Kidney (tissue), 14 donors: ENCODE data around the gene TOX4. TPM values are rescaled to one million over a fixed set of nuclear protein-coding genes. Genes with fewer than 3 reads are reported as not detected.

ENCODE experiments used
- DNase-seq, 5 donors: peaks; one replicate each; pipeline ENCODE4 v3.0.0-alpha.2; 2013 to 2020
- FAIRE-seq: peaks from 2 replicates; lab custom pipeline; 2012; peaks lifted over from hg19 to GRCh38; lab: Jason Lieb, UNC
- H3K27ac ChIP-seq, 2 donors: one replicate each; pipeline ENCODE4 v1.7.0; 2013; ENCODE audit warnings: low read depth in 2 of 2, low read length in 2 of 2, inconsistent platforms in 1 of 2
- H3K27me3 ChIP-seq: one replicate; pipeline ENCODE4 v1.7.1; 2013; ENCODE audit warnings: low read length, inconsistent platforms; ENCODE audit not compliant: control insufficient read depth, insufficient read depth
- H3K36me3 ChIP-seq, 3 donors: one replicate each; pipeline versions ENCODE4 v1.7.0 to v1.7.1; 2013; ENCODE audit warnings: low read length in 3 of 3, control low read depth in 1 of 3, inconsistent platforms in 1 of 3; ENCODE audit not compliant: insufficient read depth in 3 of 3, control insufficient read depth in 2 of 3
- H3K4me1 ChIP-seq, 3 donors: one replicate each; pipeline versions ENCODE4 v1.7.0 to v1.7.1; 2013; ENCODE audit warnings: low read length in 3 of 3, inconsistent platforms in 1 of 3, low read depth in 1 of 3; ENCODE audit not compliant: control insufficient read depth in 2 of 3, insufficient read depth in 2 of 3
- H3K4me3 ChIP-seq, 3 donors: one replicate each; pipeline versions ENCODE4 v1.7.0 to v1.8.1; 2013; ENCODE audit warnings: low read length in 3 of 3, control low read depth in 1 of 3, inconsistent platforms in 1 of 3
- H3K9ac ChIP-seq, 3 donors: one replicate each; pipeline versions ENCODE4 v1.7.0 to v1.7.1; 2013; ENCODE audit warnings: low read length in 3 of 3, control low read depth in 1 of 3, inconsistent platforms in 1 of 3
- H3K9me3 ChIP-seq, 3 donors: one replicate each; pipeline versions ENCODE4 v1.7.0 to v1.7.1; 2013; ENCODE audit warnings: low read length in 3 of 3, control low read depth in 1 of 3, inconsistent platforms in 1 of 3; ENCODE audit not compliant: control insufficient read depth in 2 of 3, insufficient read depth in 1 of 3
- CTCF ChIP-seq: IDR thresholded peaks from 3 replicates; pipeline ENCODE4 v1.5.1; 2012; ENCODE audit warnings: mild to moderate bottlenecking, moderate library complexity, borderline replicate concordance; ENCODE audit not compliant: insufficient read depth; ENCODE audit errors: extremely low read depth
- intact Hi-C: fragments of 100-400 bp; cut with DNase I; formaldehyde crosslinking; loops from one replicate; pipeline ENCODE4 v1.11.1; 2022
- polyA plus RNA-seq: library from polyadenylated mRNA; stranded (reverse); fragments of 350-450 nt; fragmentation: Illumina TruSeq; extraction: RNeasy Lipid Tissue Mini Kit (QIAGEN cat#74804); gene quantifications from one replicate; pipeline ENCODE4 v1.2.3, GENCODE V29; 2014; ENCODE audit warnings: low read depth, low replicate concordance; ENCODE audit not compliant: insufficient read depth
- total RNA-seq: library from RNA; stranded (reverse); fragmentation: NEBNext Ultra II Directional; extraction: Animal tissue kit (Norgen Biotek cat#: 25700); gene quantifications from one replicate; pipeline ENCODE4 v1.2.1, GENCODE V29; 2021
- donor health status: control.
- donor health status: control.
- donor health status: control.
- donor health status: control.
- donor health status: control.
- donor health status: DM: yes; HTN: yes; CAD: no.
- donor health status: Normal renal cell carcinoma (clear cell type).

The TOX4 gene
- total and polyA plus RNA-seq, 2 donors from 2014 or later, result 31.0 to 75.9 TPM

GRCh38 chr14:21518725-21519124 lies 41.7 kb downstream of the TOX4 start:
- no peaks in the 10 kb centered on the region for H3K9me3 ChIP-seq
- intact Hi-C loops, result no loop called here
- no peak for DNase-seq
- H3K4me3 ChIP-seq, result no peak overlapping the region
- no peaks in the 10 kb centered on the region for H3K4me1 ChIP-seq
- no peak overlapping the region for H3K9ac ChIP-seq
- H3K36me3 ChIP-seq, result no peaks in the 10 kb centered on the region
- H3K27ac ChIP-seq, result no peak overlapping the region
- FAIRE-seq, result no peak
- no peaks in the 10 kb centered on the region for H3K27me3 ChIP-seq
- no peak for TF ChIP-seq CTCF

GRCh38 chr14:21520767-21521166 lies 43.8 kb downstream of the TOX4 start:
- no peak for FAIRE-seq
- no peaks in the 10 kb centered on the region for H3K4me1 ChIP-seq
- no peaks in the 10 kb centered on the region for H3K9me3 ChIP-seq
- H3K27ac ChIP-seq, result no peak overlapping the region
- no peak overlapping the region for H3K9ac ChIP-seq
- no peaks in the 10 kb centered on the region for H3K27me3 ChIP-seq
- intact Hi-C loops, result no loop called here
- no peak for TF ChIP-seq CTCF
- no peak for DNase-seq
- H3K36me3 ChIP-seq, result no peaks in the 10 kb centered on the region
- H3K4me3 ChIP-seq, result no peak overlapping the region

GRCh38 chr14:21521501-21521900 lies 44.5 kb downstream of the TOX4 start:
- no peaks in the 10 kb centered on the region for H3K9me3 ChIP-seq
- no peak for DNase-seq
- no peaks in the 10 kb centered on the region for H3K36me3 ChIP-seq
- no peaks in the 10 kb centered on the region for H3K4me1 ChIP-seq
- no peak overlapping the region for H3K4me3 ChIP-seq
- no peak for FAIRE-seq
- no peaks in the 10 kb centered on the region for H3K27me3 ChIP-seq
- intact Hi-C loops, result no loop called here
- TF ChIP-seq CTCF, result no peak
- H3K27ac ChIP-seq, result no peak overlapping the region
- no peak overlapping the region for H3K9ac ChIP-seq

GRCh38 chr14:21523203-21523602 lies 46.2 kb downstream of the TOX4 start:
- FAIRE-seq, result no peak
- no peaks in the 10 kb centered on the region for H3K36me3 ChIP-seq
- H3K9me3 ChIP-seq, result no peaks in the 10 kb centered on the region
- H3K9ac ChIP-seq, result no peak overlapping the region
- no peaks in the 10 kb centered on the region for H3K27me3 ChIP-seq
- no peak for TF ChIP-seq CTCF
- H3K4me3 ChIP-seq, result no peak overlapping the region
- H3K4me1 ChIP-seq, result no peaks in the 10 kb centered on the region
- intact Hi-C loops, result no loop called here
- DNase-seq, result no peak
- no peak overlapping the region for H3K27ac ChIP-seq
